ENCODE data around the gene MACROH2A1. TPM values are rescaled to one million over a fixed set of nuclear protein-coding genes. Genes with fewer than 3 reads are reported as not detected.

MACROH2A1 gene
- total and polyA plus RNA-seq, 2 of the 4 experiments (the other 2 are of a cell fraction): 122 to 126 TPM

DNA sequence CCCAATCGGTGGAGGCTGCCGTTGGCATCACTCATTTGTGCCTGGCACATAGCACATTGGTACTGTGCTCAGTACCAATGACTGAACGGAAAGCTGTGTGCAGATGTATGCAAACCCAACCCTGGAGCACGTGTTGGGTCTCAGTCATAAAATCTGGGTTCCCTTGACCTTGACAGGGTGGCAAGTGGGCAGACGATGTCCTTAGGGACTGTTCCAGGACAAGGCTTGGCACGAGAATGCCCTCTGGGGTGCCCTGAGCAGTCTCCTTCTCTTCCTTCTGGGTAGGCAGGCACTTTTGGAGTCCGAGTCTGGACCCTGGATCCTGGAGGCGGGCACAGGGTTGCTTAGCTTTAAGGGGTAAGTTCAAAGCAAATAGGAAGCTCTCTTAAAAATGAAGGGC, 75.8 kb downstream of the MACROH2A1 start:
- Histone ChIP-seq H3K4me3 (ENCODE audit: insufficient read depth, low read depth, low read length) (no peak overlapping the region), H3K14ac (replicated peaks; ENCODE audit: low read depth, low read length) (peak overlapping the region; percentile 58), H4K91ac (ENCODE audit: insufficient read depth, low read depth, low read length) (peak overlapping the region; percentile 45), H2AFZ (replicated peaks; ENCODE audit: low read length, poor library complexity) (no peak overlapping the region), H3K4me2 (ENCODE audit: low read depth, low read length) (no peak overlapping the region), H2BK5ac (ENCODE audit: low read depth, low read length, poor library complexity, severe bottlenecking) (no peak overlapping the region), H4K20me1 (ENCODE audit: insufficient read depth, low read length) (no peaks in the 10 kb centered on the region), H3K4me1 (ENCODE audit: control insufficient read depth, insufficient read depth, low read length) (no peaks in the 10 kb centered on the region), H3K27me3 (ENCODE audit: control insufficient read depth, insufficient read depth, low read length) (no peaks in the 10 kb centered on the region), H3K4ac (ENCODE audit: low read depth, low read length) (peak overlapping the region; percentile 58; the same call in 1 of the 2 replicates), H2BK120ac (ENCODE audit: low read depth, low read length) (peak overlapping the region; percentile 72), H4K8ac (ENCODE audit: low read depth in 2 of 2, low read length in 2 of 2) (no peak overlapping the region), H2AK9ac (replicated peaks; ENCODE audit: low read depth, low read length, poor library complexity) (no peak overlapping the region), H3K9me3 (ENCODE audit: control insufficient read depth, insufficient read depth, low read length) (no peaks in the 10 kb centered on the region), H2BK20ac (ENCODE audit: low read depth, low read length) (peak overlapping the region; percentile 83; the same call in 1 of the 2 replicates), H3K79me1 (ENCODE audit: low read depth in 1 of 2, low read length in 2 of 2) (no peaks in the 10 kb centered on the region), H3K18ac (ENCODE audit: low read depth, low read length) (no peak overlapping the region), H3K27ac (ENCODE audit: insufficient read depth, low read length) (no peak overlapping the region), H3K36me3 (ENCODE audit: control insufficient read depth, insufficient read depth, low read length) (no peaks in the 10 kb centered on the region), H3K23ac (ENCODE audit: low read depth, low read length) (no peak overlapping the region), H3K9me1 (ENCODE audit: insufficient read depth, low read length) (peaks cover 7% of the 10 kb centered on the region; the same call in 1 of the 2 replicates), H3K56ac (ENCODE audit: extremely low read depth, insufficient read depth, low read length) (no peak overlapping the region), H3K9ac (ENCODE audit: low read depth, low read length) (no peak overlapping the region), H2AK5ac (ENCODE audit: low read depth, low read length) (peak overlapping the region; percentile 90), H2BK15ac (ENCODE audit: low read depth, low read length) (peak overlapping the region; percentile 72; the same call in 1 of the 3 replicates), H4K5ac (ENCODE audit: low read depth, low read length) (no peak overlapping the region)
- ATAC-seq (ENCODE audit: low read depth): no peak
- 97% methylated on average over 5 of the region's 8 CpGs; no CpG with 5 or more reads in 1 of the 2 experiments for WGBS, 2 experiments (ENCODE audit: extremely low coverage in 2 of 2, insufficient read length in 1 of 2)
- no peak for DNase-seq
- BruUV-seq (replicated peaks): no TSS peak
- ChIA-PET POLR2A (ENCODE audit: unreplicated experiment) (no interaction called here), CTCF (no interaction called here)
- no peak for TF ChIP-seq CEBPB (IDR thresholded peaks at IDR 0.05; ENCODE audit: low read depth, low read length)
- TF ChIP-seq, protein P1, sequence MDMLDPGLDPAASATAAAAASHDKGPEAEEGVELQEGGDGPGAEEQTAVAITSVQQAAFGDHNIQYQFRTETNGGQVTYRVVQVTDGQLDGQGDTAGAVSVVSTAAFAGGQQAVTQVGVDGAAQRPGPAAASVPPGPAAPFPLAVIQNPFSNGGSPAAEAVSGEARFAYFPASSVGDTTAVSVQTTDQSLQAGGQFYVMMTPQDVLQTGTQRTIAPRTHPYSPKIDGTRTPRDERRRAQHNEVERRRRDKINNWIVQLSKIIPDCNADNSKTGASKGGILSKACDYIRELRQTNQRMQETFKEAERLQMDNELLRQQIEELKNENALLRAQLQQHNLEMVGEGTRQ (IDR thresholded peaks at IDR 0.05; ENCODE audit: low read depth, low read length): no peak
- TF ChIP-seq, protein P2, sequence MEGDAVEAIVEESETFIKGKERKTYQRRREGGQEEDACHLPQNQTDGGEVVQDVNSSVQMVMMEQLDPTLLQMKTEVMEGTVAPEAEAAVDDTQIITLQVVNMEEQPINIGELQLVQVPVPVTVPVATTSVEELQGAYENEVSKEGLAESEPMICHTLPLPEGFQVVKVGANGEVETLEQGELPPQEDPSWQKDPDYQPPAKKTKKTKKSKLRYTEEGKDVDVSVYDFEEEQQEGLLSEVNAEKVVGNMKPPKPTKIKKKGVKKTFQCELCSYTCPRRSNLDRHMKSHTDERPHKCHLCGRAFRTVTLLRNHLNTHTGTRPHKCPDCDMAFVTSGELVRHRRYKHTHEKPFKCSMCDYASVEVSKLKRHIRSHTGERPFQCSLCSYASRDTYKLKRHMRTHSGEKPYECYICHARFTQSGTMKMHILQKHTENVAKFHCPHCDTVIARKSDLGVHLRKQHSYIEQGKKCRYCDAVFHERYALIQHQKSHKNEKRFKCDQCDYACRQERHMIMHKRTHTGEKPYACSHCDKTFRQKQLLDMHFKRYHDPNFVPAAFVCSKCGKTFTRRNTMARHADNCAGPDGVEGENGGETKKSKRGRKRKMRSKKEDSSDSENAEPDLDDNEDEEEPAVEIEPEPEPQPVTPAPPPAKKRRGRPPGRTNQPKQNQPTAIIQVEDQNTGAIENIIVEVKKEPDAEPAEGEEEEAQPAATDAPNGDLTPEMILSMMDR (conservative IDR thresholded peaks at IDR 0.05; ENCODE audit: low read depth, low read length): no peak
- TF ChIP-seq CHD1 (IDR thresholded peaks at IDR 0.05; ENCODE audit: low read depth, low read length): no peak
- no peak for TF ChIP-seq MAFK (IDR thresholded peaks at IDR 0.05; ENCODE audit: low read depth, low read length)
- no peak for TF ChIP-seq SMC3 (IDR thresholded peaks at IDR 0.05; ENCODE audit: low read depth, low read length)
- no peak for TF ChIP-seq RFX5 (IDR thresholded peaks at IDR 0.05; ENCODE audit: low read depth, low read length)
- no peak for TF ChIP-seq NFE2L2 (IDR thresholded peaks at IDR 0.05; ENCODE audit: low read depth, low read length)
- TF ChIP-seq, protein P3, sequence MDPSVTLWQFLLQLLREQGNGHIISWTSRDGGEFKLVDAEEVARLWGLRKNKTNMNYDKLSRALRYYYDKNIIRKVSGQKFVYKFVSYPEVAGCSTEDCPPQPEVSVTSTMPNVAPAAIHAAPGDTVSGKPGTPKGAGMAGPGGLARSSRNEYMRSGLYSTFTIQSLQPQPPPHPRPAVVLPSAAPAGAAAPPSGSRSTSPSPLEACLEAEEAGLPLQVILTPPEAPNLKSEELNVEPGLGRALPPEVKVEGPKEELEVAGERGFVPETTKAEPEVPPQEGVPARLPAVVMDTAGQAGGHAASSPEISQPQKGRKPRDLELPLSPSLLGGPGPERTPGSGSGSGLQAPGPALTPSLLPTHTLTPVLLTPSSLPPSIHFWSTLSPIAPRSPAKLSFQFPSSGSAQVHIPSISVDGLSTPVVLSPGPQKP (IDR thresholded peaks at IDR 0.05; ENCODE audit: borderline replicate concordance, low read depth, low read length): no peak
- TF ChIP-seq BHLHE40 (IDR thresholded peaks at IDR 0.05; ENCODE audit: low read depth, low read length): no peak
- in situ Hi-C loops (cut with MboI; ENCODE audit: low sequenced_read_pairs) (no loop called here), intact Hi-C loops (cut with micrococcal nuclease) (no loop called here), dilution Hi-C loops (cut with HindIII; ENCODE audit: low sequenced_read_pairs, unreplicated experiment) (no loop called here)

Data from IMR-90 (cell line).